RWPE2 (cell line): Measurements from ENCODE around the gene VPS54.
A peak's percentile ranks its signal among the peaks of the same experiment; 100 is the strongest.

Source experiments
- ATAC-seq: fragments of 200-7000 bp; cut with Tn5 transposase; 3 replicates; pipeline ENCODE4 v1.9.1; 2021; ENCODE audit warnings: low read depth
- DNase-seq: peaks from one replicate; pipeline ENCODE4 v3.0.0-alpha.2; 2020; ENCODE audit warnings: low spot score
- H3K27ac ChIP-seq: fragments of 450-650 bp; 2 replicates; pipeline ENCODE4 v1.5.1; 2017; ENCODE audit warnings: mild to moderate bottlenecking; ENCODE audit not compliant: poor library complexity, severe bottlenecking
- H3K27me3 ChIP-seq: fragments of 250-450 bp; sonication (Bioruptor Pico); 2 replicates; pipeline ENCODE4 v1.5.1; 2021; ENCODE audit warnings: mild to moderate bottlenecking, moderate library complexity; ENCODE audit not compliant: insufficient read depth, poor library complexity, severe bottlenecking
- H3K36me3 ChIP-seq: fragments of 250-450 bp; sonication (Bioruptor Pico); 2 replicates; pipeline ENCODE4 v1.5.1; 2020; ENCODE audit warnings: low read depth, mild to moderate bottlenecking, moderate library complexity
- H3K4me1 ChIP-seq: fragments of 250-450 bp; sonication (Bioruptor Pico); 2 replicates; pipeline ENCODE4 v1.5.1; 2021; ENCODE audit warnings: mild to moderate bottlenecking, moderate library complexity; ENCODE audit not compliant: insufficient read depth, poor library complexity, severe bottlenecking
- H3K4me3 ChIP-seq: fragments of 250-450 bp; sonication (Bioruptor Pico); 2 replicates; pipeline ENCODE4 v1.5.1; 2021; ENCODE audit warnings: mild to moderate bottlenecking, moderate library complexity; ENCODE audit not compliant: severe bottlenecking
- H3K9me3 ChIP-seq: fragments of 250-450 bp; sonication (Bioruptor Pico); 2 replicates; pipeline ENCODE4 v1.5.1; 2021; ENCODE audit warnings: mild to moderate bottlenecking, moderate library complexity; ENCODE audit not compliant: severe bottlenecking
- TF ChIP-seq, protein P1 (sequence below): fragments of 450-650 bp; IDR thresholded peaks from one replicate; pipeline ENCODE4 v1.5.1; 2017; ENCODE audit warnings: mild to moderate bottlenecking, moderate library complexity; ENCODE audit not compliant: poor library complexity, severe bottlenecking

Gene VPS54

DNA sequence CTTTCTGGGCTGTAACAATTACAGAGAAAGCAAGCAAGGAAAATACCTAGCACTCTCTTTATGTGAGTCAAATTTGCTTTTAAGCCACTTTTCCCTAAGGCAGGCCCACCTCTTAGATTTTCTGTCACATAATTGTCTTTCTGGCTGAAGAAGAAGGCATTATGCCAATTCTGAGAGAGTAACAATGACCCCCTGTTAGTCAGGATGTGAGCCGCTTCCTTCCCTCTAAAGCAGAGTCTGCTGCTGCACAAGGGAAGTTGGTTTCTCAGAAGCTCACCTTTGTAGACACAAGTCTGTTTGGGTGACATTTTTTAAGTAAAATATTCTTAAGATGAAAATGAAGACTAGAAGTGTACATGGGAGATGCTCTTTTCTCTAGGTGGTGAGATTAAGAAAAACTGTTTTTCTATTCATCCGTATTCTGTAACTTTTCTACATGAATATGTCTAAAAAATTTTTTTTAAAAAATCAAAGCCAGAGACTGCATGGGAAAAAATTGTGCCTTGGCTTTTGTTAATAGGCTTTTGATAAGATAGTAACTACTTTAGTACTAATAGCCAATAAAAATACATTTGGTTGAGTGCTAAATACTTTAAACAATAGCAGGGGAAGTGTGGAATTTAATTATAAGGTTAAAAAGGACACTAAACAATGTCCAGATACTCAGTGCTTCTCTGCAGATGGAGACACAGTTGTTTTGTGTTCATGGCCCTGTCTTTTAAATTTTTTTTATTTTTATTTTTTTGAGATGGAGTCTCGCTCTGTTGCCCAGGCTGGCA is 33.4 kb upstream of the VPS54 start:
- TF ChIP-seq, protein P1, sequence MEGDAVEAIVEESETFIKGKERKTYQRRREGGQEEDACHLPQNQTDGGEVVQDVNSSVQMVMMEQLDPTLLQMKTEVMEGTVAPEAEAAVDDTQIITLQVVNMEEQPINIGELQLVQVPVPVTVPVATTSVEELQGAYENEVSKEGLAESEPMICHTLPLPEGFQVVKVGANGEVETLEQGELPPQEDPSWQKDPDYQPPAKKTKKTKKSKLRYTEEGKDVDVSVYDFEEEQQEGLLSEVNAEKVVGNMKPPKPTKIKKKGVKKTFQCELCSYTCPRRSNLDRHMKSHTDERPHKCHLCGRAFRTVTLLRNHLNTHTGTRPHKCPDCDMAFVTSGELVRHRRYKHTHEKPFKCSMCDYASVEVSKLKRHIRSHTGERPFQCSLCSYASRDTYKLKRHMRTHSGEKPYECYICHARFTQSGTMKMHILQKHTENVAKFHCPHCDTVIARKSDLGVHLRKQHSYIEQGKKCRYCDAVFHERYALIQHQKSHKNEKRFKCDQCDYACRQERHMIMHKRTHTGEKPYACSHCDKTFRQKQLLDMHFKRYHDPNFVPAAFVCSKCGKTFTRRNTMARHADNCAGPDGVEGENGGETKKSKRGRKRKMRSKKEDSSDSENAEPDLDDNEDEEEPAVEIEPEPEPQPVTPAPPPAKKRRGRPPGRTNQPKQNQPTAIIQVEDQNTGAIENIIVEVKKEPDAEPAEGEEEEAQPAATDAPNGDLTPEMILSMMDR, result no peak
- H3K27ac ChIP-seq, result no peak overlapping the region
- no peaks in the 10 kb centered on the region for H3K36me3 ChIP-seq
- DNase-seq (no peak), ATAC-seq (no peak; the same call in 2 of the 3 replicates)
- H3K4me3 ChIP-seq, result no peak overlapping the region
- H3K27me3 ChIP-seq, result no peaks in the 10 kb centered on the region
- H3K9me3 ChIP-seq, result no peaks in the 10 kb centered on the region
- peaks cover 8% of the 10 kb centered on the region for H3K4me1 ChIP-seq

DNA sequence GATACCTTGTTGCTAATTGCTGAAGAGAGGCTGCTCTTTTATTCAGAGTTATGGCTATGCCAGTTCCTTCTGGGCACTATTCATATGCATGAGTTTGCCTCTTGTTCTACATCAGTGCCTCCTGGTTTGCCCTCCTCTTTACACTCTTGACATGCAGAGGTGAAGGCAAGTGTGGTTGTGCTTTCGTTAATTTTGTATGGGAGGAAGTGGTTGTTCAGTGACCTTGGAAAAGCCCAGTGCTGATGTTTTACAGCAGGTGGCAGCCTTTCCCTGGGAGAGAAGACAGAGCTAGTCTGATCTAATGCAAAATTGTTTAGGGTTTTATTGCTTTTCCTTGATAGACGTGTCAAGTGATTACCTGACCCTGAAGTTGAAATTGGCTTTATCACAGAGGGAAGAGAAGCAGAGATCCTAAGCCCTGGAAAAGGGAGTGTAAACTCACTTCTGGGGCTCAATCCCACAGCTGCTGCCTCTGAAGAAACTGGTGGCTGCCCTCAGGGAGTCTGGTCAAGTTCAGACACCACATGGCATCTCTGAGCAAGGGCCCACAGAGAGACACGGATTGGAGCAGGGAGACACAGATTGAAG is 30.5 kb upstream of the VPS54 start:
- TF ChIP-seq, protein P1, result peak; percentile 93
- Histone ChIP-seq H3K4me1 (no peaks in the 10 kb centered on the region), H3K9me3 (no peaks in the 10 kb centered on the region), H3K4me3 (no peak overlapping the region), H3K36me3 (no peaks in the 10 kb centered on the region), H3K27ac (no peak overlapping the region), H3K27me3 (no peaks in the 10 kb centered on the region)
- no peak for DNase-seq
- peak; percentile 92 for ATAC-seq

DNA sequence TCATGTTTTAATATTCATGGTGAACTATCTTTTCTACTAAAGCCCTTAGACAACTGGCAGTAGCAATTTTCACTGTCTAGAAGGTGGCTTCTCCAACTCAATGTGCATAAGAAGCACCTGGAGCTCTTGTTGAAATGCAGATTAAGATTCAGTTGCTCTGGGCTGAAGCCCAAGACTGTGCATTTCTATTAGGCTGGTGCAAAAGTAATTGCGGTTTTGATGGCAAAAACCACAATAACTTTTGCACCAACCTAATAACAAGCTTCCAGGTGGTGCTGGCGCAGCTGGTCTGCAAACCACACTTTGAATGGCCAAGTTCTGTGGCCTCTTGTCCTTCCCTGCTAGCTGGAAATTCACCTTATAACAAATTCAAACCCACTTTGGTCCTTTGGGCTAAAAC is 26.7 kb upstream of the VPS54 start:
- TF ChIP-seq, protein P1, result no peak
- DNase-seq (no peak), ATAC-seq (no peak)
- no peak overlapping the region for H3K4me3 ChIP-seq
- H3K27me3 ChIP-seq, result no peaks in the 10 kb centered on the region
- no peaks in the 10 kb centered on the region for H3K9me3 ChIP-seq
- no peaks in the 10 kb centered on the region for H3K36me3 ChIP-seq
- H3K4me1 ChIP-seq, result no peaks in the 10 kb centered on the region
- no peak overlapping the region for H3K27ac ChIP-seq

DNA sequence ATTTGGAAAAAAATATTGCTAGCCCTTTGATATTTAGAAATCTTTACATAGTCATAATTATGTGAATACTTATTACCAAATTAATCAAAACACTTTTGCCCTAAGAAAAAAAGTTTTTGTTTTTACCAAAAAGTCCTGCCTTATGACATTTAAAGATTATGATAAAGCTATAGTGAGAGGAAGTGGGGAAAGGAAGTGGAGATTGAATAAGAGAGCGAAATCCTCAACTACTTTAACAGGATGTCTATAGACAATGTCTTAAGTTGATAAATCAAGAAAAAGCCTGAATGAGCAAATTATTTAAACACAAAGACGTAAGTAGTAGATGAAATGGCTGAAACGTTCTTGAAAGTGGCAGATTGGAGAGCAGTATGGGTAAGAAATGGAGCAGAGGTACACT is 20.9 kb upstream of the VPS54 start:
- peaks cover 9% of the 10 kb centered on the region for H3K4me1 ChIP-seq
- H3K9me3 ChIP-seq, result no peaks in the 10 kb centered on the region
- TF ChIP-seq, protein P1, result no peak
- no peak overlapping the region for H3K27ac ChIP-seq
- ATAC-seq (no peak), DNase-seq (no peak)
- H3K4me3 ChIP-seq, result no peak overlapping the region
- no peaks in the 10 kb centered on the region for H3K27me3 ChIP-seq
- H3K36me3 ChIP-seq, result no peaks in the 10 kb centered on the region

DNA sequence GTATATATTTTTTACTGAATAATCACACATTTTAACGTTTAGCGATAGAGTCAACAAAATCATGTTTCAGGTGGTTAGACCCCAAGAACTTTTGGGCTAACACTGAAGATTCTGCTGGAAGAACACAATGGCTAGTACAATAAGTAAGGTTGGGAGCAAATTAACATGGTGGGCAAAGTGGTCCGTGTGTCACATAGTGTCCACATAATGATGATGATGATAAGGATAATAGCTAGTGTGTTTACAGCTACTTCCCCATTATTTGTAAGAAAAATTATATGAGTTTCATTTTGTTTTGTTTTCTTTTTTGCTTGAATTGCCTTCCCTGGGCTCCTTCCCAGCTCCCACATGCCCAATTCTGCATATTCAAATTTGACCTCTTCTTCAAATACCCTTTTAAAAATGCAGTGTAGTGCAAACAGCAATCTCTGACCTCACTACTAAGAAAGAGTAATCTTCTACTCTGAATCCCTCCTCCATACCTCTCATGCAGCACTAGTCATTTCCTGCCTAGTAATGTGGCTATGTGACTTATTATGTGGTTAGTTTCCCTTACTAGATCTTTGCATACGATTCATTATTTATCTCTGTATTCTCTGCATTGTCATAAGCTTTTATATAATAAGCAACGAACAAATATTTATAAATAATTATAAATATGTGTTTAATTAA is 16.9 kb upstream of the VPS54 start:
- DNase-seq, result no peak
- H3K4me3 ChIP-seq, result no peak overlapping the region
- no peaks in the 10 kb centered on the region for H3K27me3 ChIP-seq
- TF ChIP-seq, protein P1, result no peak
- peaks cover 9% of the 10 kb centered on the region for H3K4me1 ChIP-seq
- no peaks in the 10 kb centered on the region for H3K9me3 ChIP-seq
- peak; percentile 97 for ATAC-seq
- no peaks in the 10 kb centered on the region for H3K36me3 ChIP-seq
- H3K27ac ChIP-seq, result no peak overlapping the region
